ENCODE data around the gene MEA1.

DNA sequence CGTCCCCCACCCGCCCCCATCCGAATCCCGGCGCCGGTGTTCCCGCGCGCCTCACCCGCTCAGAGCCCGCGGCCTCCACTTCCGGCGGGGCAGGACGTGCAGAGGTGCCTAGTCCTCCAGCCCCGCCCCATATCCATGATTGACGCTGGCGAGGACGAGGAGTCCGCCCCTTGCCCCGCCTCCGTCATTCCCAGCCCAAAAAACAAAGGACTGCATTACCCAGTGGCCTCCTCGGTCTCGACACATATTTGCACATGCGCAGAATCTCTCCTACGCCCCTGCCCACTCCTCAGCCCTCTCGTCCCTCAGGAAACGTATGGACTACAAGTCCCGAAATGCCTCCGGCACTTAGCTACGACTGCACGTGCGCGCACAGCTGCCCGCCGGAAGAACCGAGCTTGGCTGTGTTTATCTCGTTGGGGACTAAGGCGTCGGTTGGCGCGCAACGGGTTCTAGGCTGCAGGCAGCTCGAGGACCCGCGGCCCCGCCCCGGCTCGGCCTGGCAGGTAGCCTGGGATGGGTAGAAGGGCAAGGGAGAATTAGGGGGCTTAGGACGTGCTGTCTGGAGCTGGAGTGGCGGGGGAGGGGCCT, at the start of gene MEA1, which contains the start of gene KLHDC3:
- TF ChIP-seq, protein P1, sequence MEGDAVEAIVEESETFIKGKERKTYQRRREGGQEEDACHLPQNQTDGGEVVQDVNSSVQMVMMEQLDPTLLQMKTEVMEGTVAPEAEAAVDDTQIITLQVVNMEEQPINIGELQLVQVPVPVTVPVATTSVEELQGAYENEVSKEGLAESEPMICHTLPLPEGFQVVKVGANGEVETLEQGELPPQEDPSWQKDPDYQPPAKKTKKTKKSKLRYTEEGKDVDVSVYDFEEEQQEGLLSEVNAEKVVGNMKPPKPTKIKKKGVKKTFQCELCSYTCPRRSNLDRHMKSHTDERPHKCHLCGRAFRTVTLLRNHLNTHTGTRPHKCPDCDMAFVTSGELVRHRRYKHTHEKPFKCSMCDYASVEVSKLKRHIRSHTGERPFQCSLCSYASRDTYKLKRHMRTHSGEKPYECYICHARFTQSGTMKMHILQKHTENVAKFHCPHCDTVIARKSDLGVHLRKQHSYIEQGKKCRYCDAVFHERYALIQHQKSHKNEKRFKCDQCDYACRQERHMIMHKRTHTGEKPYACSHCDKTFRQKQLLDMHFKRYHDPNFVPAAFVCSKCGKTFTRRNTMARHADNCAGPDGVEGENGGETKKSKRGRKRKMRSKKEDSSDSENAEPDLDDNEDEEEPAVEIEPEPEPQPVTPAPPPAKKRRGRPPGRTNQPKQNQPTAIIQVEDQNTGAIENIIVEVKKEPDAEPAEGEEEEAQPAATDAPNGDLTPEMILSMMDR (IDR thresholded peaks at IDR 0.05), result no peak
- no peak for TF ChIP-seq EZH2 (IDR thresholded peaks at IDR 0.05)
